ENCODE data around the gene CFAP20. TPM values are rescaled to one million over a fixed set of nuclear protein-coding genes. Genes with fewer than 3 reads are reported as not detected.

CFAP20 gene
- total RNA-seq, 1 donor from 2014 or later: 132 TPM

GRCh38 chr16:58125041-58125440, 4.1 kb downstream of the CFAP20 start:
- DNase-seq (ENCODE audit: low read depth): no peak

- DNase-seq (ENCODE audit: low read depth): peak; percentile 14
Observed at GRCh38 chr16:58124601-58124915, 4.6 kb downstream of the CFAP20 start.

- DNase-seq (ENCODE audit: low read depth): peak; percentile 31
Observed at GRCh38 chr16:58123896-58124600, 5.1 kb downstream of the CFAP20 start.

- no peak for DNase-seq (ENCODE audit: low read depth)
Observed at GRCh38 chr16:58121132-58121531, 8.0 kb downstream of the CFAP20 start.

- no peak for DNase-seq (ENCODE audit: low read depth)
Observed at GRCh38 chr16:58120234-58120633, 8.9 kb downstream of the CFAP20 start.

GRCh38 chr16:58119509-58119845, 9.7 kb downstream of the CFAP20 start:
- DNase-seq (ENCODE audit: low read depth): peak; percentile 13

GRCh38 chr16:58118801-58119508, 10.2 kb downstream of the CFAP20 start:
- DNase-seq (ENCODE audit: low read depth): peak; percentile 9

- DNase-seq (ENCODE audit: low read depth): no peak
Observed at GRCh38 chr16:58116529-58116928, 12.7 kb downstream of the CFAP20 start.

- no peak for DNase-seq (ENCODE audit: low read depth)
Observed at GRCh38 chr16:58116081-58116480, 13.1 kb downstream of the CFAP20 start.

- DNase-seq (ENCODE audit: low read depth): no peak
Observed at GRCh38 chr16:58114827-58115825, 14.1 kb downstream of the CFAP20 start.

- no peak for DNase-seq (ENCODE audit: low read depth)
Observed at GRCh38 chr16:58111302-58111627, 17.9 kb downstream of the CFAP20 start.

- DNase-seq (ENCODE audit: low read depth): peak; percentile 15
Observed at GRCh38 chr16:58110571-58111301, 18.4 kb downstream of the CFAP20 start.

GRCh38 chr16:58109881-58110280, 19.3 kb downstream of the CFAP20 start:
- DNase-seq (ENCODE audit: low read depth): no peak

GRCh38 chr16:58109330-58109729, 19.9 kb downstream of the CFAP20 start:
- no peak for DNase-seq (ENCODE audit: low read depth)

- no peak for DNase-seq (ENCODE audit: low read depth)
Observed at GRCh38 chr16:58107709-58108108, 21.5 kb downstream of the CFAP20 start.

GRCh38 chr16:58107228-58107627, 22.0 kb downstream of the CFAP20 start:
- DNase-seq (ENCODE audit: low read depth): no peak

- no peak for DNase-seq (ENCODE audit: low read depth)
Observed at GRCh38 chr16:58105631-58106030, 23.6 kb downstream of the CFAP20 start.

- DNase-seq (ENCODE audit: low read depth): peak; percentile 30
Observed at GRCh38 chr16:58102665-58103392, 26.4 kb downstream of the CFAP20 start.

GRCh38 chr16:58099956-58100300, 29.3 kb downstream of the CFAP20 start:
- no peak for DNase-seq (ENCODE audit: low read depth)

GRCh38 chr16:58099097-58099955, 29.9 kb downstream of the CFAP20 start:
- DNase-seq (ENCODE audit: low read depth): peak; percentile 91
